ENCODE measurements around the gene USP32.

- no peak for TF ChIP-seq POLR2A (IDR thresholded peaks at IDR 0.05; ENCODE audit: low read length)
- TF ChIP-seq GATA1 (IDR thresholded peaks at IDR 0.05; ENCODE audit: low read depth, low read length): no peak
Observed at GRCh38 chr17:60280673-60281072, 111.3 kb downstream of the USP32 start.
